Ammon's horn (tissue), 1 donor: ENCODE measurements around the gene RAD21L1.

Experiments
- DNase-seq: peaks from one replicate; pipeline ENCODE4 v3.0.0-alpha.2; 2016; ENCODE audit warnings: low spot score

Gene RAD21L1

GRCh38 chr20:1272368-1273100 is 46.7 kb downstream of the RAD21L1 start:
- peak; percentile 59 for DNase-seq

- peak; percentile 1 for DNase-seq
These were observed 47.5 kb downstream of the RAD21L1 start for GRCh38 chr20:1273366-1273765.

GRCh38 chr20:1274485-1275311 is 48.9 kb downstream of the RAD21L1 start:
- DNase-seq: peak; percentile 49

DNA sequence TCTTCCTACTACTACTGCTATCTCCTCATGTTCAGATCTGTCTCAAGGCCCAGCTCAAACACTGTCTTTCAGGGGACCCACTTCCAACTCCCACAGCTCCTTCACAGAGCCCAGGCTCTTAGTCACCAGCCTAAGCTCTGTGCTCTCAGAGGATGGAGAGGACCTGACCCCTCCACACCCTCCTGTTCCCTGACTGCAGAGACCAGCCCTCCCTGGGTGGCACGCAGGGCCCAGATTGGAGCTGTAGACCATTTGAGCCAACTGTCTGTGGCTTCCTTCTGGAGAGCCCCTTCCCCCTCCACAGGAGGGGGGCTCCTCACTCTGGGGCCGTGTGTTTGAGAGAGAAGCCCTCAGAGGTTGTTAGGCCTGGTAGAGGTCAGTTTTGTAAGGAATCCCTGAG is 50.1 kb downstream of the RAD21L1 start:
- no peak for DNase-seq

DNA sequence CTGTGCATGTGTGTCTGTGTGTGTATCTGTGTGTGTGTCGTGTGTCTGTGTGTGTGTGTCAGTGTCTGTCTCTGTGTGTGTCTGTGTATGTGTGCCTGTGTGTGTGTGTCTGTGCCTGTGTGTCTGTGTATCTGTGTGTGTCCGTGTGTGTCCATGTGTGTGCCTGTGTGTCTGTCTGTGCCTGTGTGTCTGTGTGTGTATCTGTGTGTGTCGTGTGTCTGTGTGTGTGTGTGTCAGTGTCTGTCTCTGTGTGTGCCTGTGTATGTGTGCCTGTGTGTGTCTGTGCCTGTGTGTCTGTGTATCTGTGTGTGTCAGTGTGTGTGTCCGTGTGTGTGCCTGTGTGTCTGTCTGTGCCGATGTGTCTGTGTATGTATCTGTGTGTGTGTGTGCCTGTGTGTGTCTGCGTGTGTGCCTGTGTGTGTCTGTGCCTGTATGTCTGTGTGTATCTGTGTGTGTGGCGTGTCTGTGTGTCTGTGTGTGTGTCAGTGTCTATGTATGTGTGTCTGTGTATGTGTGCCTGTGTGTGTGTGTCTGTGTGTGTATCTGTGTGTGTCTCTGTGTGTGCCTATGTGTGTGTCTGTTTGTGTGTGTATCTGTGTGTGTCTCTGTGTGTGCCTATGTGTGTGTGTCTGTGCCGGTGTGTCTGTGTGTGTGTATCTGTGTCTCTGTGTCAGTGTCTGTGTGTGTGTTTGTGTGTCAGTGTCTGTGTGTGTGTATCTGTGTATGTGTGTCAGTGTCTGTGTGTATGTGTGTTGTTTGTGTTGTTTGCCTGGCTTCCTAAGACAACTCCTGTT is 51.9 kb downstream of the RAD21L1 start:
- DNase-seq: no peak

DNA sequence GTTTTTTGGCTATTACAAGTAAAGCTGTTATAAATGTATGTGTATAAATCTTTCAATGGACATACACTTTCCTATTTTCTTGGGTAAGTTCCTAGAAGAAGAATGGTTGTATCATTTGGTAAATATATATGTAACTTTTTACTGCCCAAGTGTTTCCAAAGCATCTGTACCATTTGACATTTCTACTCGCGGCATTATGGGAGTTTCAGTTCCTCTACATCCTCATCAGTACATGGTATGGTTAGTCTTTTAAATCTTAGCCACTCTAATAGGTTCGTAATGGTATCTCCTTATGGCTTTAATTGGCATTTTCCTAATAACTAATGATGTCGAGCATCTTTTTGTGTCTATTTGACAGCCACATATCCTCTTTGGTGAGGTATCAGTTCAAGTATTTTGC is 53.1 kb downstream of the RAD21L1 start:
- DNase-seq: no peak

GRCh38 chr20:1280195-1281102 is 54.6 kb downstream of the RAD21L1 start:
- DNase-seq: no peak

DNA sequence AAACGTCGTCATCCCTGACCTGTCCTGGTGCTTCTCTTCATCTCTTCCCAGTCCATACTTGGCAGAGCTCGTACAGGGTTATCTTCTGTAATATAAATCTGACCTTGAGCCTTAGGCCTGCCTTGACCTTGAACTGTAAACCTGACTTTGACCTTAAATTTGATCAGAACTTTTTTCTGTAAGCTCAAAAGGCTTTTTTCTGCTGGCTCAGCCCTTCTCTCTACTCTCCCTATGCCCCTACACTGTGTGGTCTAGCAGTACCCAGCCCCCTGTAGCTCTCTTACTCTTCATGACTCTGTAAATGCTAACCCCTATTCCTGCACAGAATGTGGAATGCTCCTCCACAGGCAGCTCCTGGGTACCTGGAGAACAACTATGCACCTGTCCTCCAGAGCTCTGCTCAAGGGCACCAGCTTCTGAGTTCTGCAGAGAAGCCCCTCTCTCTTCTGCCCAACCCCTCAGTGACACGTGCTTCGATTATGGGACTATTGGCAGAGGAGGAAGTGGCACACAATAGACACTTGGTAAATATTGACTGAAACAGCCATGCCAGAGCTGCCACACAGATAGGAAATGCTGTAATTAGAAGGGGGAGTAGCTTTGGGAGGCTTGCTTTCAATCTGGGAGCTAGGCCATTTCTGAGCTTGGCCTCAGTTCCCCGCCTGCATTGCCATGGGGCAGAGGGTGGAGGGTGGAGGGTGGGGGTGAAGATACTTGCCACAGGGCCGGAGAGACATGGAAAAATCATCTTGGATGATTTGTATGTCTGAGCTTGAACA is 55.6 kb downstream of the RAD21L1 start:
- no peak for DNase-seq

- no peak for DNase-seq
These were observed 57.1 kb downstream of the RAD21L1 start for GRCh38 chr20:1282966-1283365.

GRCh38 chr20:1283522-1284510 is 58.0 kb downstream of the RAD21L1 start:
- no peak for DNase-seq

DNA sequence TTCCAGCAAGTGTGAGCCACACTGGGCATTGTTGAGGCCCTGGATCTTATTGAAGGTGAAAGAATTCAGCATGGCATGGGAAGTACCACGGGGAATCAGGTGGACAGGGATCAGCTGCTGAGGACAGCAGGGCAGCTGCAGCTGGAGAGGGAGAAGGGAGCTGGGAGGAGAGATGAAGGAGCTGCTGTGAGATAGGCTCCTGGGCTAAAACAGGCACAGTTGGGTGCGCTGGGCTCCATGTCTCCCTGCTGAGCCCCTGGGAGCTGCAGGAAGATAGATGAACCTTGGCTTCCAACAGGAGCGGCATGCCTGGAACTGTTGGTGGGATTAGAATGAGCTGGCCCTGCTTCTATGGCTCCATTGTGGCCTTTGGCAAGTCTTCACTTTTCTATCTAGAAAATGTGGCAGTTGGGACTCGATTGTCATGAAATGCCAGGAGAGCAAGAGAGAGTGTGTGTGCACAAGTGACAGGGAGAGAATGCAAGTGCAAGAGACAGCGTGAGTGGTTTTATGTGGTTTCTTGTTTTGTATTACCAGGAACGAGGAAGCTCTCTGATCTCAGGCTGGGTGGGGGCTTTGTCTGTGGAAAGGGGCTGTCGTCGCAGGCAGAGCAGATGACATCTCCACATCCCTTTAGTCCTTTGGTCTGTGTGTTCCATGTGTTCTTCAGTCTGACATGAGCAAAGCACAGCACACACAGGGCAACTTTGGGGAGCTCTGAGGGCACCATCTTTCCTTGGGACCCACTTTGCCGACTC is 60.6 kb downstream of the RAD21L1 start:
- no peak for DNase-seq

- no peak for DNase-seq
These were observed 61.5 kb downstream of the RAD21L1 start for GRCh38 chr20:1287306-1287705.

GRCh38 chr20:1287787-1288569 is 62.1 kb downstream of the RAD21L1 start:
- no peak for DNase-seq

DNA sequence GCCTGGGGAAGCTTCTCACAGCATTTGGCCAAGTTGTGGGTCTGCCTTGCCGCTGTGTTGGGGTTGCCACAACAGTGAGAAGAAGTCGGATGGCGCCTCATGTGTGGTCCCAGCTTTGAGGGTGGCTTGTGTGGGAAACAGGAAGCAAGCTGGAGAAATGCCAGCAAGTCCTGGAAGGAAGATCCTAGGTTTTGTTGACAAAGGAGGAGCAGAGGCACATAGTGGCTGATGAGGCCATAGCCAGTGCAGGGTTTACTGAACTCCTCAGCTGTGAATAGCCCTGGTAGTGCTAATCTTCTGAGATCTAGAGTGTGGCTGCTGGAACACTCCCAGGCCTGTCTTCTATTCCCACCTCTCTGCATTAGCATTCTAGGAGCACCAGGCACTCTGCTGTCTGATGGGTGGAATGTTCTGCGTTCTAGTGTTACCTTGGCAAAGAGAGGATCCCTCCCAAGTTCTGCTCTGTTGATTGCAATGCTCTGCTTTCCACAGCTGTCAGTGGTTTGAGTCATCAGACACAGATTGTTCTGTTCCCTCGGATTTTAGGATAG is 65.4 kb downstream of the RAD21L1 start:
- peak; percentile 67 for DNase-seq

DNA sequence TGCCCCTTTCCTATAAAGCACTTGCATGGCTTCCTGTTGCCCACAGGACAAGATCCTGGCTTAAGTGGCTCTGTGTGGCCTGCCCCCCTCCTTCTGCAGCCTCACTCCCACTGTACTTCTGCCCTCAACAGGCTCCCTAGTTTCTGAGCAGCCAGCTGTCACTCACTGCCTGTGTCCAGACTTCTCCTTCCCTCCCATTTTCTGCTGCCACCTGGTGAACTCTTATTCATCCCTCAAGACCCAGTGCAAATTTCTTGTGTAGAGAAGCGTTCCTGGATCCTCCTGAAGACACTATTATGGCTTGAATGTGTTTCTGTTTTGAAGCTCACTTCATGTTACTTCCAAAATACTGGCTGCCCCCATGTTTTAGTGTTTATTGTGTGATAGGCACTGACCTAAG is 66.8 kb downstream of the RAD21L1 start:
- DNase-seq: no peak

- no peak for DNase-seq
These were observed 68.0 kb downstream of the RAD21L1 start for GRCh38 chr20:1293641-1294379.

- DNase-seq: no peak
These were observed 68.7 kb downstream of the RAD21L1 start for GRCh38 chr20:1294497-1294896.
